ENCODE measurements around the gene MS4A6E. TPM values are rescaled to one million over a fixed set of nuclear protein-coding genes. Genes with fewer than 3 reads are reported as not detected.

The MS4A6E gene
- total RNA-seq, 2 experiments from 2014 or later, result not detected

DNA sequence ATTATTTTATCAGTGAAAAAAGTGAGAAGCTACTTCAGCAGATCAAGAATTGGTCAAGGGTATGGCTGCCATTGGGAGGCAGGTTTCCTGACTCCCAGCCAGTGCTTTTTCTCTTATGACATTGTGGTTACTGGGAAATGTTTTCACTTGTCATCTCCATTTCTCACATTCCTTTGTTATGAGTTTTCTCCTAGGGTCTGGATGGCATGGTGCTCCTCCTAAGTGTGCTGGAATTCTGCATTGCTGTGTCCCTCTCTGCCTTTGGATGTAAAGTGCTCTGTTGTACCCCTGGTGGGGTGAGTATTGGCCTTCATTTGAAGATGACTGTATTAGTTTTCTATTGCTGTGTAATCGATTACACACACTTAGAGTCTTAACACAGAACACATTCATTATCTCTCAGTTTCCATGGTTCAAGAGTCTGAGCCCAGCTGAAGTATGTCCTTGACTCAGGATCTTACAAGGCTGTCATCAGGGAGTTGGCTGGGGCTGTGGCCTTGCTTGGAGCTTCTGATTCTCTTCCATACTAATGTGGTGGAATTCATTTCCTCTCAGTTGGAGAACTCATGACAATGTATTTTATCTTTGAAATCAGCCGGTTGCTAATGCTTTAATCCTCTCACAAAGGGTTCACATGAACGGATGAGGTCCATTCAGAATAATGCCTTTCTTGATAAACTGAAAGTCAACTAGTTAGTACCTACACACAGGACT lies 21.0 kb upstream of the MS4A6E start:
- no peak for ATAC-seq
- Mint-ChIP-seq H3K27me3 (peaks cover 11% of the 10 kb centered on the region), H3K4me3 (no peak overlapping the region), H3K9me3 (no peaks in the 10 kb centered on the region), H3K36me3 (ENCODE audit: low read depth) (no peaks in the 10 kb centered on the region), H3K27ac (no peak overlapping the region), H3K4me1 (ENCODE audit: low read depth) (peaks cover 24% of the 10 kb centered on the region)
- ChIA-PET POLR2A (no interaction called here), CTCF (interaction anchor here (1.2 kb wide), 1 partner anchor 49 kb away, joined by 3 read pairs; no protein-coding TSS in a partner anchor)
- intact Hi-C loops (cut with micrococcal nuclease), result no loop called here
- TF ChIP-seq, protein P1, sequence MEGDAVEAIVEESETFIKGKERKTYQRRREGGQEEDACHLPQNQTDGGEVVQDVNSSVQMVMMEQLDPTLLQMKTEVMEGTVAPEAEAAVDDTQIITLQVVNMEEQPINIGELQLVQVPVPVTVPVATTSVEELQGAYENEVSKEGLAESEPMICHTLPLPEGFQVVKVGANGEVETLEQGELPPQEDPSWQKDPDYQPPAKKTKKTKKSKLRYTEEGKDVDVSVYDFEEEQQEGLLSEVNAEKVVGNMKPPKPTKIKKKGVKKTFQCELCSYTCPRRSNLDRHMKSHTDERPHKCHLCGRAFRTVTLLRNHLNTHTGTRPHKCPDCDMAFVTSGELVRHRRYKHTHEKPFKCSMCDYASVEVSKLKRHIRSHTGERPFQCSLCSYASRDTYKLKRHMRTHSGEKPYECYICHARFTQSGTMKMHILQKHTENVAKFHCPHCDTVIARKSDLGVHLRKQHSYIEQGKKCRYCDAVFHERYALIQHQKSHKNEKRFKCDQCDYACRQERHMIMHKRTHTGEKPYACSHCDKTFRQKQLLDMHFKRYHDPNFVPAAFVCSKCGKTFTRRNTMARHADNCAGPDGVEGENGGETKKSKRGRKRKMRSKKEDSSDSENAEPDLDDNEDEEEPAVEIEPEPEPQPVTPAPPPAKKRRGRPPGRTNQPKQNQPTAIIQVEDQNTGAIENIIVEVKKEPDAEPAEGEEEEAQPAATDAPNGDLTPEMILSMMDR (IDR thresholded peaks at IDR 0.05), result no peak
- DNase-seq, result no peak

- CTCF ChIA-PET, result interaction anchor here (0.6 to 1.3 kb wide), 3 partner anchors 26 to 374 kb away, joined by 3 to 7 read pairs (median 3); no protein-coding TSS in a partner anchor
- Mint-ChIP-seq H3K36me3 (ENCODE audit: low read depth) (no peaks in the 10 kb centered on the region), H3K27me3 (peaks cover 10% of the 10 kb centered on the region), H3K4me3 (no peak overlapping the region), H3K9me3 (no peaks in the 10 kb centered on the region), H3K4me1 (ENCODE audit: low read depth) (peaks cover 24% of the 10 kb centered on the region), H3K27ac (peak overlapping the region; percentile 96)
- TF ChIP-seq, protein P1 (IDR thresholded peaks at IDR 0.05), result no peak
- POLR2A ChIA-PET, result no interaction called here
- ATAC-seq (peak; percentile 83), DNase-seq (peak; percentile 60)
- intact Hi-C loops (cut with micrococcal nuclease), result no loop called here
These were observed 19.4 kb upstream of the MS4A6E start for GRCh38 chr11:60307507-60308195.

- Mint-ChIP-seq H3K27ac (no peak overlapping the region), H3K4me3 (no peak overlapping the region), H3K9me3 (no peaks in the 10 kb centered on the region), H3K4me1 (ENCODE audit: low read depth) (peaks cover 26% of the 10 kb centered on the region), H3K36me3 (ENCODE audit: low read depth) (no peaks in the 10 kb centered on the region), H3K27me3 (peaks cover 12% of the 10 kb centered on the region)
- ChIA-PET CTCF (no interaction called here), POLR2A (no interaction called here)
- DNase-seq (no peak), ATAC-seq (no peak)
- TF ChIP-seq, protein P1 (IDR thresholded peaks at IDR 0.05), result no peak
- intact Hi-C loops (cut with micrococcal nuclease), result no loop called here
These were observed 16.6 kb upstream of the MS4A6E start for GRCh38 chr11:60310407-60310998.

DNA sequence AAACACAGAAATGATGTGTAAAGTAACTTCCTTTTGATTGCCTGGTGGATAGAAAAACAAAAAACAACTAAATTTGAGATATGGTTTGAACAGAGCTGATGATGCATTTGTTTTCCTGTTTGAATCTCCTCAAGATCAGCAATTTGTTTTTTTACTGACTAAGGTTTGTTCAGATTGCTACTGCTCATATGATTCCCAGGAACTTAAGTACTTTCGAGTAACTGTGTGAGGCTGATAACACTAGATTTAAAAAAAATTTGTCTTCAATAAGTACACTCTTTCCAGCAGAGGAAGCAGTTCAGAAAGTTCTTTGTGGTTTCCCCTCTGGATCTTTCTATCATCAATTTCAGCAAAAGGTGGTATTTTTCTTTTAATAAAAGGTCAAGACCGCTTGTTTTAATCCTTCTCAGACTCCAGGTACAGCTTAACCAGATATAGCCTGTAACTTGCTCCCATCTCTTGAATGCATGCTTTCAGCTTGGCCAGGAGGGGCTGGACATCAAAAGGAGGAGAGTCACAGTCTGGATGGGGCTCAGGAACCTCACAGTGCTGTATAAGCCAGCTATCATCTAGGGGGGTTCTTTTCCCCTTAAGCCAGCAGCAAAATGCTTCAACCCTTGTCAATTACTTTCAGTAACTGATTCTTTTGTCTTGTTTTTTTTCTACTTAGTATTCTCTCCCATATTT lies 12.3 kb upstream of the MS4A6E start:
- peaks cover 11% of the 10 kb centered on the region for H3K9me3 Mint-ChIP-seq
- no peak overlapping the region for H3K27ac Mint-ChIP-seq
- no peaks in the 10 kb centered on the region for H3K36me3 Mint-ChIP-seq (ENCODE audit: low read depth)
- H3K4me3 Mint-ChIP-seq, result no peak overlapping the region
- H3K4me1 Mint-ChIP-seq (ENCODE audit: low read depth), result peaks cover 2% of the 10 kb centered on the region
- peaks cover 13% of the 10 kb centered on the region for H3K27me3 Mint-ChIP-seq
- TF ChIP-seq, protein P1 (IDR thresholded peaks at IDR 0.05), result no peak
- ChIA-PET POLR2A (no interaction called here), CTCF (interaction anchor here (0.8 kb wide), 1 partner anchor 29 kb away, joined by 3 read pairs; no protein-coding TSS in a partner anchor)
- intact Hi-C loops (cut with micrococcal nuclease), result no loop called here
- no peak for DNase-seq
- no peak for ATAC-seq

All from activated CD8-positive, alpha-beta T cell treated with anti-CD3 and anti-CD28 coated beads for 36 hours (primary cell).